ENCODE data around the gene LHB.

Gene LHB

DNA sequence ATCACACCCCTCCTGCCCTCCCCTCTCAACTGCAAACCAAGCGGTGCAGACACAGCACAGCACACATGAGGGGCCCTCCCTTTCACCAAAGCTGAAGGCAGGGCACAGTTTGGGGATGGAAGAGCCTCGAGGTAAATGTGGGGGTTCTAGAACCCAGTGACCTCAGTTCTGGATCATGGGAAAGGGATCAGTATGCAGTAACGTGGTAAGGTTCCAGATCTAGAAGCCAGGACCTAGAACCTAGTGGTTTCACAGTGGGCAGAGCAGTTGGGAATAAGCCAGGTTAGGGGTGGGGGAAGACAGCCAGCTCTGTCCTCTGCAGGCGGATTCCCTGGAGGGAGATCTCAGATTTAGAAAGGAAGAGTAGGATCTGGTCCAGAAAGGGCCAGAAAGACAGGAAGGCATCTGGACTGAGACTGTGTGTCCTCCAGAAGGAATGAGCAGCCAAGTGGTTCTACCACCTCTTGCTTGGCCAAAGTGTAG, 48.7 kb downstream of the LHB start:
- TF ChIP-seq EZH2 (IDR thresholded peaks at IDR 0.05; ENCODE audit: borderline replicate concordance, low read length): no peak
- TF ChIP-seq, protein P1, sequence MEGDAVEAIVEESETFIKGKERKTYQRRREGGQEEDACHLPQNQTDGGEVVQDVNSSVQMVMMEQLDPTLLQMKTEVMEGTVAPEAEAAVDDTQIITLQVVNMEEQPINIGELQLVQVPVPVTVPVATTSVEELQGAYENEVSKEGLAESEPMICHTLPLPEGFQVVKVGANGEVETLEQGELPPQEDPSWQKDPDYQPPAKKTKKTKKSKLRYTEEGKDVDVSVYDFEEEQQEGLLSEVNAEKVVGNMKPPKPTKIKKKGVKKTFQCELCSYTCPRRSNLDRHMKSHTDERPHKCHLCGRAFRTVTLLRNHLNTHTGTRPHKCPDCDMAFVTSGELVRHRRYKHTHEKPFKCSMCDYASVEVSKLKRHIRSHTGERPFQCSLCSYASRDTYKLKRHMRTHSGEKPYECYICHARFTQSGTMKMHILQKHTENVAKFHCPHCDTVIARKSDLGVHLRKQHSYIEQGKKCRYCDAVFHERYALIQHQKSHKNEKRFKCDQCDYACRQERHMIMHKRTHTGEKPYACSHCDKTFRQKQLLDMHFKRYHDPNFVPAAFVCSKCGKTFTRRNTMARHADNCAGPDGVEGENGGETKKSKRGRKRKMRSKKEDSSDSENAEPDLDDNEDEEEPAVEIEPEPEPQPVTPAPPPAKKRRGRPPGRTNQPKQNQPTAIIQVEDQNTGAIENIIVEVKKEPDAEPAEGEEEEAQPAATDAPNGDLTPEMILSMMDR (IDR thresholded peaks at IDR 0.05; ENCODE audit: low read length): no peak
- no peaks in the 10 kb centered on the region for H3K9me3 ChIP-seq (ENCODE audit: low read length)
- no peaks in the 10 kb centered on the region for H4K20me1 ChIP-seq (ENCODE audit: insufficient read depth, low read length)
- H3K9me2 ChIP-seq (ENCODE audit: low read depth, low read length): no peaks in the 10 kb centered on the region
- peaks cover 42% of the 10 kb centered on the region for H3K4me1 ChIP-seq (ENCODE audit: insufficient read depth, low read length, severe bottlenecking)
- 0 out of 2 replicates have a peak, but pooled peaks cover 4% of the 10 kb centered on the region for H3K79me2 ChIP-seq (ENCODE audit: insufficient read depth, low read length)
- H3K4me3 ChIP-seq (ENCODE audit: low read depth, low read length, poor library complexity, severe bottlenecking): no peak overlapping the region
- peaks cover 5% of the 10 kb centered on the region; the same call in 1 of the 2 replicates for H3F3A ChIP-seq (ENCODE audit: insufficient read depth, low read length)
- no peak overlapping the region for H2AFZ ChIP-seq (ENCODE audit: low read length)
- H3K9ac ChIP-seq (ENCODE audit: low read length): no peak overlapping the region
- peak overlapping the region; percentile 72 for H3K27ac ChIP-seq (ENCODE audit: low read depth, low read length, poor library complexity, severe bottlenecking)
- no peak overlapping the region for H3K4me2 ChIP-seq (ENCODE audit: low read length)
- H3K27me3 ChIP-seq (ENCODE audit: insufficient read depth, low read length): no peaks in the 10 kb centered on the region
- peaks cover 45% of the 10 kb centered on the region for H3K36me3 ChIP-seq (ENCODE audit: insufficient read depth, low read length)

DNA sequence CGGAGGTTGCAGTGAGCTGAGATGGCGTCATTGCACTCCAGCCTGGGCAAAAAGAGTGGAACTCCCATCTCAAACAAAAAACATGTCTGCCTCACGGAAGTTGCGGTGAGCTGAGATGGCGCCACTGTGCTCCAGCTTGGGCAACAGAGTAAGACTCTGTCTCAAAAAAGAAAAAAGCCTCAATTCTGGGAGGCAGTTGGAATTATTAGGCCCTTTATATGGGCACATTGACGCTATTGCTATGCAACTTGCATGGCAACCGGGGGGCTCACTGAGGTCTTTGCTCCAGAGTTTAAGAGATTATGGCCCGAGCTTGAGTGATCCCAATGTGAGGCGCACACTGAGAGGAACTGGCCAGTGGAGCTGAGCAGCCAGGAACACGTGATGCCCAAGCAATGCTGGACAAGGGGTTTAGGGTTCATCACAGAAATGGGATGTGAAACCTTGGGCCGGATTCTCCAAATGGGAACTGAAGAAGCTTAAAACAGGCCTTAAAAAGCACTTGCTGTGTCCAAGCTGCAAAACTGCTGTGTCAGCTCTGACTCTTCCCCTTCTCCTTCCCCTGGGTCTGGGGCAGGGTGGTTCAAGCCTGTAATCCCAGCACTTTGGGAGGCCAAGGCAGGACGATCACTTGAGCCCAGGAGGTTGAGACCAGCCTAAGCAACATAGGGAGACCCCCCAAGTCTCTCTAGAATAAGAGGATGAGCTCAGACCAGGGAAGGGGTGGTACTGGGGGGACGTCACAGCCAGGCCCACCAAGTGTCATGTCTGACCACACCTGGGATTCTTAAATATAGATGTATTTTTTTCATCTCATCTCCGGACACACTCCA, 49.3 kb downstream of the LHB start:
- H3K4me2 ChIP-seq (ENCODE audit: low read length): peak overlapping the region; percentile 98; the same call in 1 of the 2 replicates
- no peaks in the 10 kb centered on the region for H3K9me3 ChIP-seq (ENCODE audit: low read length)
- 0 out of 2 replicates have a peak, but pooled peaks cover 4% of the 10 kb centered on the region for H3K79me2 ChIP-seq (ENCODE audit: insufficient read depth, low read length)
- no peaks in the 10 kb centered on the region for H3K27me3 ChIP-seq (ENCODE audit: insufficient read depth, low read length)
- H3F3A ChIP-seq (ENCODE audit: insufficient read depth, low read length): peaks cover 5% of the 10 kb centered on the region; the same call in 1 of the 2 replicates
- peaks cover 45% of the 10 kb centered on the region for H3K36me3 ChIP-seq (ENCODE audit: insufficient read depth, low read length)
- H4K20me1 ChIP-seq (ENCODE audit: insufficient read depth, low read length): no peaks in the 10 kb centered on the region
- H2AFZ ChIP-seq (ENCODE audit: low read length): no peak overlapping the region
- H3K9ac ChIP-seq (ENCODE audit: low read length): no peak overlapping the region
- H3K4me1 ChIP-seq (ENCODE audit: insufficient read depth, low read length, severe bottlenecking): peaks cover 48% of the 10 kb centered on the region
- no peak overlapping the region for H3K4me3 ChIP-seq (ENCODE audit: low read depth, low read length, poor library complexity, severe bottlenecking)
- no peaks in the 10 kb centered on the region for H3K9me2 ChIP-seq (ENCODE audit: low read depth, low read length)
- no peak for TF ChIP-seq EZH2 (IDR thresholded peaks at IDR 0.05; ENCODE audit: borderline replicate concordance, low read length)
- TF ChIP-seq, protein P1 (IDR thresholded peaks at IDR 0.05; ENCODE audit: low read length): no peak
- peak overlapping the region; percentile 72 for H3K27ac ChIP-seq (ENCODE audit: low read depth, low read length, poor library complexity, severe bottlenecking)

DNA sequence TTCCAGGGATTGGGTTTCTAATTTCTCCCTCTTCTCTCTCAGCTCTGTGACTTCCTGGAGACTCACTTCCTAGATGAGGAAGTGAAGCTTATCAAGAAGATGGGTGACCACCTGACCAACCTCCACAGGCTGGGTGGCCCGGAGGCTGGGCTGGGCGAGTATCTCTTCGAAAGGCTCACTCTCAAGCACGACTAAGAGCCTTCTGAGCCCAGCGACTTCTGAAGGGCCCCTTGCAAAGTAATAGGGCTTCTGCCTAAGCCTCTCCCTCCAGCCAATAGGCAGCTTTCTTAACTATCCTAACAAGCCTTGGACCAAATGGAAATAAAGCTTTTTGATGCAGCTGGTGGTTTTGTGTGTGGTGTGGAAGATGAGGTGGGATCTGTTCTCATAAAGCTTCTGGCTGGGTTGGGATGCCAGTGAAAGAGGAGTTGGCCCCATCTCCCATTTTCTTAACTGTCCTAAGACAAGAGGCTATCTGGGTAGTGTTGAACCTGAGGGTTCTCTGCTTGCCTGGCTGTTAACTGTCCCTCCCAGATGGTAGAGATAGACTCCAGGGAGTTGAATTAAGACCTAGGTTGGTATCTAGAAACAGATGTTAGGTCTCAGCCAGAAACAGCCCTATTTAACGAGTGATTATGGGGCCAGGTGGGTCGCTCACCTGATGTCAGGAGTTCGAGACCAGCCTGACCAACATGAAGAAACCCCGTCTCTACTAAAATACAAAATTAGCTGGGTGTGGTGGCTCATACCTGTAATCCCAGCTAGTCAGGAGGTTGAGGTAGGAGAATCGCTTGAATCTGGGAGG, 50.1 kb downstream of the LHB start:
- Histone ChIP-seq H3K79me2 (ENCODE audit: insufficient read depth, low read length) (0 out of 2 replicates have a peak, but pooled peaks cover 4% of the 10 kb centered on the region), H4K20me1 (ENCODE audit: insufficient read depth, low read length) (no peaks in the 10 kb centered on the region), H3K4me1 (ENCODE audit: insufficient read depth, low read length, severe bottlenecking) (peaks cover 56% of the 10 kb centered on the region), H3F3A (ENCODE audit: insufficient read depth, low read length) (peaks cover 5% of the 10 kb centered on the region; the same call in 1 of the 2 replicates), H3K4me2 (ENCODE audit: low read length) (peak overlapping the region; percentile 98), H3K4me3 (ENCODE audit: low read depth, low read length, poor library complexity, severe bottlenecking) (peak overlapping the region; percentile 67), H3K9me3 (ENCODE audit: low read length) (no peaks in the 10 kb centered on the region), H2AFZ (ENCODE audit: low read length) (no peak overlapping the region), H3K27me3 (ENCODE audit: insufficient read depth, low read length) (no peaks in the 10 kb centered on the region), H3K36me3 (ENCODE audit: insufficient read depth, low read length) (peaks cover 45% of the 10 kb centered on the region), H3K9me2 (ENCODE audit: low read depth, low read length) (no peaks in the 10 kb centered on the region), H3K9ac (ENCODE audit: low read length) (peak overlapping the region; percentile 78), H3K27ac (ENCODE audit: low read depth, low read length, poor library complexity, severe bottlenecking) (peak overlapping the region; percentile 72)
- no peak for TF ChIP-seq EZH2 (IDR thresholded peaks at IDR 0.05; ENCODE audit: borderline replicate concordance, low read length)
- TF ChIP-seq, protein P1 (IDR thresholded peaks at IDR 0.05; ENCODE audit: low read length): no peak
